Skin epidermis (tissue), 12 donors: ENCODE data around the gene LCNL1.

Source experiments
- H3K27ac ChIP-seq, 21 experiments: fragments of 200-600 bp; sonication (generic) in 11 of 21; one replicate each; pipeline ENCODE4 v1.5.0; 2020; ENCODE audit warnings: mild to moderate bottlenecking in 3 of 21, inconsistent platforms in 2 of 21, moderate library complexity in 2 of 21
- H3K4me3 ChIP-seq, 7 experiments: fragments of 200-600 bp; sonication (generic) in 2 of 7; one replicate each; pipeline ENCODE4 v1.5.0; 2020; ENCODE audit warnings: inconsistent platforms in 2 of 7, mild to moderate bottlenecking in 2 of 7, moderate library complexity in 1 of 7

The LCNL1 gene

GRCh38 chr9:136945333-136946227 lies 37.2 kb upstream of the LCNL1 start:
- H3K4me3 ChIP-seq: no peak overlapping the region
- no peak overlapping the region for H3K27ac ChIP-seq

DNA sequence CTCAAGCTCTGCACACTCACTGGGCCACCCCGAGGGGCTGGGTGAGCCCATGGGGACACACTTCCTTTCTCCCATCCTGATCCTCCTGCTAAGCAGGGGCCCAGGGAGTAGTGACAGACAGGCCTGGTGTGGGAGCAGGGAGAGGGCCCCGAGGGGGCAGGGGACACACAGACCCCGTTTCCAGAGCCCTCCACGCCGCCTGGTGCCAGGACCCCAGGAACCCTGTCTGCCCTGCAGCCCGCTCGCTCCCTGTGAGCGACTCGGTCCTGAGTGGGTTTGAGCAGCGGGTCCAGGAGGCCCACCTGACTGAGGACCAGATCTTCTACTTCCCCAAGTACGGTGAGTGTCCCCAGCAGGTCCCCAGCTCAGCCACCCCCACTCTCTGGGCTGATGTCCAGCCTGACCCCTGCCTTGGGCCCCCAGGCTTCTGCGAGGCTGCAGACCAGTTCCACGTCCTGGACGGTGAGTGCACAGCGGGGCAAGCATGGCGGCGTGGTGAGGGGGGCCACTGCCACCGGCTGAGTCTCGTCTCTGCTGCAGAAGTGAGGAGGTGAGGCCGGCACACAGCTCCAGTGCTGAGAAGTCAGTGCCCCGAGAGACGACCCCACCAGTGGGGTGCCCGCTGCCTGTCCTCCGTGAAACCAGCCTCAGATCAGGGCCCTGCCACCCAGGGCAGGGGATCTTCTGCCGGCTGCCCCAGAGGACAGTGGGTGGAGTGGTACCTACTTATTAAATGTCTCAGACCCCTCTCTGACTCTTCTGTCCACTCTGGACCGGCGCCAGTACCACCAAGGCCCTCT lies 36.4 kb upstream of the LCNL1 start:
- peak overlapping the region in 1 of 21 experiments; percentile 14 for H3K27ac ChIP-seq

GRCh38 chr9:136947028-136947891 lies 35.5 kb upstream of the LCNL1 start:
- Histone ChIP-seq H3K4me3 (no peak overlapping the region), H3K27ac (peak overlapping the region in 3 of 21 experiments; percentile 14 to 63 (median 38))

More for the DNA sequence above, 36.4 kb upstream of the LCNL1 start:
- H3K4me3 ChIP-seq: no peak overlapping the region

DNA sequence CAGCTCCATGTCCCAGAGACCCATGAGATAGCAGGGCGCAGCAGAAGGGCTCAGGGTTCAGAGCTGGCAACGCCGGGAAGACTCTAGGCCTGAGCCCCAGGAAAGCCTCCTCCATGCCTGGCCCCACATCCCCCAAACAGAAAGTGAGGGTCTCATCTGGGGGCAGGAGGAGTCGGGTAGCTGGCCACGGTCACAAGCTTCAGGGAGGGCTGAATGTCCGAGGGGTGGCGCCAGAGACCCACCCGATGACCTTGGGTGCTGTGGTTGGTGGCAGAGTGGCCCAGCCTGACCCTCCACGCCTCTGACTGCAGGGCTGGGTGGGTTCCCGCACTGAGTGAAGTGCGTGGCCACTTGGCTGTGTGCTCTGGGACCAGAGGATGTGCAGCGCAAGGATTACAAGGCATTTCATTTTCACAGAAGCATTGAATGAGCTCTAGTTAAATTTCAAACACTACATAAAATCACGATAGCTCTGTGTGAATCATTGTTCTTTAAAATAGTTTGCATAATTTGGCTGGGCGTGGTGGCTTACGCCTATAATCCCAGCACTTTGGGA lies 34.8 kb upstream of the LCNL1 start:
- Histone ChIP-seq H3K4me3 (no peak overlapping the region), H3K27ac (peak overlapping the region in 2 of 21 experiments; percentile 38 to 63)

DNA sequence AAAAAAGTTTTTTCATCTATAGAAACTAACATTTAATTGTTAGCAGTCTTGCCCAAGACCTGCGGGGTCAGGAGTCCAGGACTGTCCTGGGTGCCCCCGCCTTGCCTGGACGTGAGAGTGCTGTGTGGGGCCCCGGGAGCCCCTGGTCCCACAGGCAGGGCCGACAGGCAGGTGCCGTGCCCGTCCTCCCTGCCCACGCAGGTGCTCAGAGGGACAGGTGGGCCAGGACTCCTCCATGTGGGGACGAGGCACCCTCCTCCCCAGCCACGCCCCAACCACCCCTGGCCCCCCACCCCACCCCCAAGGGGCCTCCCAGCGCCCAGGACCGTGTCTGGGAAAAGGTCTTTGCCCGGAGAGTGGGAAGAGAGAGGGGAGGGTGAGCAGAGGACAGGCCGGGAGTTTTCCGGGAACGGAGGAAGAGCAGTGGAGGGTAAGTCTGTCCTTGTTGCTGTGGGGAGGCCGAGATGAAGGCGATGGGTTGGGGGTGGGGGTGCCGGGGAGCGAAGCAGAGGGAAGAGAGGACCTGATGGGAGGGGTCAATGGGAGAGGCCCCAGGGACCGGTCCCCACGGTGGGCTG lies 33.5 kb upstream of the LCNL1 start:
- Histone ChIP-seq H3K4me3 (peak overlapping the region; percentile 39 to 70 (median 56)), H3K27ac (peak overlapping the region in 20 of 21 experiments; percentile 57 to 97 (median 84))

DNA sequence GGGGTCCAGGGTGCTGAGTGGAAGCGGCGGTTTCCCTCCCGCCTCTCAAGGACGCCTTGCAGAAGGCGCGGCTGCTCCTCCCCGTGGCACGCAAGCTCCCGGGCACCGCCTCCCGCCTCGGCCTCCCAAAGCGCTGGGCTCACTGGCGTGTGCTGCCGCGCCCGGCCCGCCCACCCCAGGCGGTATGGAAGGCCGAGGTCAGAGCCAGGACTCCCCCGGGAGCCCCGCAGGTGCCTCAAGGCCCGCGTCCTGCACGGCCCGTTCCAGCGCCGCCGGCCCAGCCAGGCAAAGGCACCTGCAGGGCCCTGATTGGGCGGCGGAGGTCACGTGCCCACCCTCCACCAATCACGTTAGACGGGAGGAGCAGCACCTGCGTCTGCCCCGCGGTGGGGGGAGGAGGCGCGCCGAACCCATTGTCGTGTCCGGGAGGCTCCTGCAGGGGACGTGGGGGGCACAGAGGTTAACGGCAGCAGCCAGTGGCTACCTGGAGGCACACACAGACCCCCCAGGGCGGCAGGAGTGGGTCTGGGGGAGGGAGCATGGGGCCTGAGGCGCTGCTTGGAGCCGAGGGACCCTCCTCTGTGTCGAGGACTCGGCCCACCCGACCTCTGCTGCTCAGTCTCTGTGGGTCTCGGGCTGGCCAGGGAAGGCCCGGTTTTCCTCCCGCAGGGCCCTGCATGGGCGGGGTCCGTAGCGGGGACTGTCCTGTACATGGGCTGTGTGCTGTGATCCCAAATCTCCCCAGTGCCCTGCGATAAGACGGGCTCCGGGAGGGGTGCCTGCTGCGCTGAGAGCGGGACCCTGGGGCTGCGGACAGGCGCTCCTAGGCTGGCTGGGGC lies 32.8 kb upstream of the LCNL1 start:
- Histone ChIP-seq H3K27ac (peak overlapping the region in 20 of 21 experiments; percentile 57 to 97 (median 84)), H3K4me3 (peak overlapping the region; percentile 39 to 70 (median 56))

DNA sequence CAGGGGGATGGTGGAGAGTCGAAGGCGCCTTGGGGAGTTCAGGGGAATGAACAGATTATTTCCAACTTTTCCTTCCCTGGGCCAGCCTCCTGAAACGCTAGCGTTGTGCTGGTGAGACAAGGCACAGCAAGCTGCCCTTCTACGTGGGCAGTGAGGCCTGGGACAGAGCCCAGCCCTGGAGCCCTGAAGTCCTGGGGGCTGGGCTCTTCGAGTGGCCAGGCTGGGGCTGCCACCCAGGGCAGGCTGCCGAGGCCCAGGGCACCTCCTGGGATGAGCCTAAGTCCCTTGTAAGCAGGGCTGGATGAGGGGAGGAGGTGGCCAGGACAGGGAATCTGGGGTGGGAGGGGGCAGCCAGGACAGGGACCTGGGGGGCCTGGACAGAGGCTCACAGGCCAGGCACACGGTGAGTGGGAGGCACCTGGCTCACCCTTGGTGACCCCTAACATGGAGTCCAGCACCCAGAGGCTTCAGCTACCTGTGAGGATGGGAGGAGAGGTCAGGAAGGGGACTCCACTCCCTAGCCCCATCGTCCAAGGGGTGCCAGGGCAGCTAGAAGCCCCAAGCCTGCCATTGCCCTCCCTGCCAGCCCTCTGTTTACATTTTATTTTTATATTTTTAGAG lies 32.0 kb upstream of the LCNL1 start:
- H3K4me3 ChIP-seq: peak overlapping the region in 5 of 7 experiments; percentile 44 to 70 (median 56)

GRCh38 chr9:136951541-136952320 lies 31.1 kb upstream of the LCNL1 start, which contains the start of gene LCN12:
Gene LCN12, plus strand, starts transcription at chr9:136952273. Its CDS starts 55 bp downstream, at chr9:136952328.
- H3K4me3 ChIP-seq: no peak within 1 kb of the TSS
- H3K27ac ChIP-seq: peak within 1 kb of the TSS in 1 of 21 experiments; percentile 25

More for the DNA sequence above, 32.0 kb upstream of the LCNL1 start:
- H3K27ac ChIP-seq: peak overlapping the region in 17 of 21 experiments; percentile 57 to 97 (median 84)

DNA sequence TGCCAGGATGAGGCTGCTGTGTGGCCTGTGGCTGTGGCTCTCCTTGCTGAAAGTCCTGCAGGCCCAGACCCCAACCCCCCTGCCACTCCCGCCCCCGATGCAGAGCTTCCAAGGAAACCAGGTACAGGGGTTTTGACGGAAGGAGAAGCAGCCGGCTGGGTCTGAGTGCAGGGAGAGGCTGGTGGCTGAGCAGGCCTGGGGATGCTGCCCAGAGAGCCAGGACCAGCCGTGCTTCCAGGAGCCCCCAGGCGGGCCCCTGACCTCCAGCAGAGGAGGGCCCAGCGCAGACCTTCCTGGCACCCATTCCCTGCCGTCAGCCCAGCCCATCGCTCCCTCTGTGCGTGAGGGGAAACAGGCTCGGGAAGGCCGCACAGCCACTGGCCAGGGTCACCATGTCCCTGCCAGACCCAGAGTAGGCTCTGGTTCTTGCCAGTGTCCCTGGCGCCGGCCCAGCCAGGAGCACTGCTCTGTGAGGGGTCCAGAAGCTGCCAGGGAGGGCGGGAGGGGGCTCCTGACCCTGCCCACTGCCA lies 30.4 kb upstream of the LCNL1 start:
- Histone ChIP-seq H3K27ac (peak overlapping the region in 1 of 21 experiments; percentile 25), H3K4me3 (no peak overlapping the region)

- no peak overlapping the region for H3K4me3 ChIP-seq
Measured at GRCh38 chr9:136952876-136953770, 29.7 kb upstream of the LCNL1 start.

GRCh38 chr9:136953771-136954269 lies 29.0 kb upstream of the LCNL1 start:
- no peak overlapping the region for H3K27ac ChIP-seq
- no peak overlapping the region for H3K4me3 ChIP-seq

More at GRCh38 chr9:136952876-136953770, 29.7 kb upstream of the LCNL1 start:
- peak overlapping the region in 1 of 21 experiments; percentile 25 for H3K27ac ChIP-seq

DNA sequence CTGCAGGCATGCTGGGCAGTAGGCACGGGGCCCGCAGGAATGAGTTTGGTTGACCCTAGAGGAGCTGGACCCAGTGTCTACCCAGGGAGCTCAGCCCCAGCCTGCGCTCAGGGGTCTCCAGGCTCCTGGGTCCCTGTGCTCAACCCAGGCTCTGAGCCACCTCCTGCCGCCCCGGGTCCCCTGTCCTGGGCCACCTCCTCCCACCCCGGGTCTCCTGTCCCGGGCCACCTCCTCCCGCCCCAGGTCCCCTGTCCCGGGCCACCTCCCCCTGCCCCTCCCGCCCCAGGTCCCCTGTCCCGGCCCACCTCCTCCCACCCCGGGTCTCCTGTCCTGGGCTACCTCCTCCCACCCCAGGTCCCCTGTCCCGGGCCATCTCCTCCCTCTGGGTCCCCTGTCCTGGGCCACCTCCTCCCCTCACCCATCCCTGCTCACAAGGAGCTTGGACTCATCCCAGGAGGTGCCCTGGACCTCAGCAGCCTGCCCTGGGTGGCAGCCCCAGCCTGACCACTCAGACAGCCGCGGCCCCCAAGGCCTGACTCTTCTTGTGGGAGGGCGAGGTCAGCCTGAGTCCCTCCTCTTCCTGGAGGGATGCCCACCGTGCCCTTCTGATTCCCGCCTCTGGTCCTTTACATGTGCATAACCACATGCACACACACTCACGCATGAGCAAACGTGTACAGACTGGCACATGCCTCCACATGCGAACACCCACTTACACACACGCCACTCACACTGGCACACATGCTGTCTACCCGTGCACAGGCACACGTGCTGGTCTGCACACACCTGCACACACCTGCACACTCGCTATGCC lies 28.3 kb upstream of the LCNL1 start:
- Histone ChIP-seq H3K27ac (no peak overlapping the region), H3K4me3 (no peak overlapping the region)

DNA sequence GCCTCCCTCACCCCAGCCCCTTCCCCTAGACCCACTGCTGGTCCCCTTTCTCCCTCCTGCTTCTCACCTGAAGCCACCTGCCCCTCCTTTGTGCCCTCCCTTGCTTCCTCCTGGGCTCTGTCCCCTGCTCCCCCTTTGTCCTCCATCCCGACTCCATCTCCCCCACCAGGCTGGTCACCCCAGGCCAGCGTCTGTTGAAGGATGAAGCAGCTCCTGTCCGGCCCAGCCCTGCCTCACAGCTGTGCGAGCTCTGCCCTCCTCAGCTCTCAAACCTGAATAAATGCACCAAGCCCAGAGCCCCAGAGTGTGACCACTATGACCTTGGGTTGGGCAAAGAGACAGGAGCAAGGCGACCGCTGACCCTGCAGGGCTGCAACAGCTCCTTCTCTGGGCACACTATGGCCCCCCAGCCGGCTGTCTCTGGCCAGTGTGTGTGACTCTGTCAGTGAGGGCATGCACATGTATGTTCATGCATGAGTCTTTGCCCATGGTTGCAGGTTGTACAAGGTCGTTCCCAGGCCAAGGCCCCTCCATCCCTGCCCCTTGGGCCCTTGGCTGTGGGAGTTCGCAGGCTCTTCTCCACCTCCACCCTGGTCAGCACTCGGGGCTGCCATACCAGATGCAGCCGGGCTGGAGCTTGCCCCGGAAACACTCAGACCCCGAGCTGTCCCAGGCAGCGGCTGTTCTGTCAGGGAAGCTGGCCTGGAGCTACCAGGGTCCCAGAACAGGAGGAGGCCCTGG lies 27.4 kb upstream of the LCNL1 start:
- no peak overlapping the region for H3K27ac ChIP-seq
- no peak overlapping the region for H3K4me3 ChIP-seq

- Histone ChIP-seq H3K27ac (no peak overlapping the region), H3K4me3 (no peak overlapping the region)
Measured at GRCh38 chr9:136955943-136956335, 26.9 kb upstream of the LCNL1 start.
